NCI-H226 (cell line): ENCODE data around the gene GALNT2.

Experiments
- DNase-seq: peaks from one replicate; pipeline ENCODE4 v3.0.0-alpha.2; 2015

Gene GALNT2

GRCh38 chr1:230195199-230195598 is 128.2 kb downstream of the GALNT2 start:
- DNase-seq = no peak

- no peak for DNase-seq
Measured at GRCh38 chr1:230196077-230196476, 129.0 kb downstream of the GALNT2 start.

- DNase-seq = no peak
Measured at GRCh38 chr1:230197644-230198567, 130.9 kb downstream of the GALNT2 start.

GRCh38 chr1:230199034-230199433 is 132.0 kb downstream of the GALNT2 start:
- no peak for DNase-seq

- DNase-seq = no peak
Measured at GRCh38 chr1:230199554-230199953, 132.5 kb downstream of the GALNT2 start.

GRCh38 chr1:230200276-230200675 is 133.2 kb downstream of the GALNT2 start:
- no peak for DNase-seq

GRCh38 chr1:230201445-230201844 is 134.4 kb downstream of the GALNT2 start:
- DNase-seq = no peak

GRCh38 chr1:230204842-230205241 is 137.8 kb downstream of the GALNT2 start:
- DNase-seq = no peak

GRCh38 chr1:230205719-230206198 is 138.7 kb downstream of the GALNT2 start:
- peak; percentile 84 for DNase-seq

GRCh38 chr1:230206207-230206606 is 139.2 kb downstream of the GALNT2 start:
- DNase-seq = no peak

- no peak for DNase-seq
Measured at GRCh38 chr1:230206976-230207375, 139.9 kb downstream of the GALNT2 start.

GRCh38 chr1:230207598-230207997 is 140.6 kb downstream of the GALNT2 start:
- no peak for DNase-seq

- no peak for DNase-seq
Measured at GRCh38 chr1:230208619-230209261, 141.7 kb downstream of the GALNT2 start.

- no peak for DNase-seq
Measured at GRCh38 chr1:230210326-230210980, 143.4 kb downstream of the GALNT2 start.

GRCh38 chr1:230210981-230211336 is 143.9 kb downstream of the GALNT2 start:
- no peak for DNase-seq

- DNase-seq = no peak
Measured at GRCh38 chr1:230211436-230212145, 144.6 kb downstream of the GALNT2 start.

- no peak for DNase-seq
Measured at GRCh38 chr1:230212405-230212936, 145.4 kb downstream of the GALNT2 start.

- DNase-seq = no peak
Measured at GRCh38 chr1:230215031-230215430, 148.0 kb downstream of the GALNT2 start.

GRCh38 chr1:230215529-230215928 is 148.5 kb downstream of the GALNT2 start:
- no peak for DNase-seq

GRCh38 chr1:230216896-230217295 is 149.9 kb downstream of the GALNT2 start:
- no peak for DNase-seq

- no peak for DNase-seq
Measured at GRCh38 chr1:230218667-230219066, 151.6 kb downstream of the GALNT2 start.

- DNase-seq = no peak
Measured at GRCh38 chr1:230219174-230220067, 152.4 kb downstream of the GALNT2 start.
